Epithelial cell of proximal tubule (primary cell): ENCODE data around the gene CFAP107. TPM values are rescaled to one million over a fixed set of nuclear protein-coding genes. Genes with fewer than 3 reads are reported as not detected.

Experiments
- DNase-seq: peaks from one replicate; pipeline ENCODE4 v3.0.0-alpha.2; 2011; ENCODE audit warnings: low read depth
- H3K4me3 ChIP-seq: 2 replicates; pipeline ENCODE4 v1.5.1; 2011; ENCODE audit warnings: low read depth, mild to moderate bottlenecking, low read length
- CTCF ChIP-seq: conservative IDR thresholded peaks from 2 replicates; pipeline ENCODE4 v1.5.1; 2012; ENCODE audit warnings: low read depth, mild to moderate bottlenecking, low read length
- total RNA-seq: library from RNA; depleted of rRNA; stranded (reverse); fragments of >200 nt; gene quantifications from 2 replicates; pipeline ENCODE4 v1.2.3, GENCODE V29; 2015

Gene CFAP107
- total RNA-seq, 1 donor from 2014 or later: not detected

- no peak overlapping the region for H3K4me3 ChIP-seq
- TF ChIP-seq CTCF: no peak
- no peak for DNase-seq
Measured at GRCh38 chr1:12764016-12764415, 18.0 kb downstream of the CFAP107 start.

- no peak for DNase-seq
- TF ChIP-seq CTCF: no peak
- H3K4me3 ChIP-seq: no peak overlapping the region
Measured at GRCh38 chr1:12769031-12769430, 23.0 kb downstream of the CFAP107 start.

GRCh38 chr1:12769976-12770505 is 24.0 kb downstream of the CFAP107 start:
- DNase-seq: no peak
- no peak for TF ChIP-seq CTCF
- H3K4me3 ChIP-seq: no peak overlapping the region

- H3K4me3 ChIP-seq: no peak overlapping the region
- TF ChIP-seq CTCF: no peak
- DNase-seq: no peak
Measured at GRCh38 chr1:12770620-12771019, 24.6 kb downstream of the CFAP107 start.

GRCh38 chr1:12771186-12771585 is 25.2 kb downstream of the CFAP107 start:
- DNase-seq: no peak
- TF ChIP-seq CTCF: no peak

GRCh38 chr1:12772520-12772919 is 26.5 kb downstream of the CFAP107 start:
- DNase-seq: no peak
- H3K4me3 ChIP-seq: no peak overlapping the region
- TF ChIP-seq CTCF: no peak

More at GRCh38 chr1:12771186-12771585, 25.2 kb downstream of the CFAP107 start:
- H3K4me3 ChIP-seq: no peak overlapping the region

- no peak for DNase-seq
- no peak within 1 kb of the TSS for H3K4me3 ChIP-seq
- TF ChIP-seq CTCF: no peak
Measured at GRCh38 chr1:12773438-12773837, 27.4 kb downstream of the CFAP107 start, which contains the start of gene PRAMEF12. Gene PRAMEF12, plus strand, starts transcription at chr1:12773738. Its CDS starts 1,130 bp downstream, at chr1:12774868.
